Neural cell (in vitro differentiated cells): ENCODE measurements around the gene KRT33A. TPM values are rescaled to one million over a fixed set of nuclear protein-coding genes. Genes with fewer than 3 reads are reported as not detected.

Experiments used
- H2AFZ ChIP-seq: fragments of 200-600, 300-800 bp; sonication (generic), shearing (Covaris generic); 2 replicates; pipeline ENCODE4 v1.6.0; 2014; ENCODE audit warnings: low read depth, mild to moderate bottlenecking, antibody characterized with exemption, low read length, moderate library complexity
- H3F3A ChIP-seq: fragments of 200-600 bp; shearing (Covaris generic); 2 replicates; pipeline ENCODE4 v1.6.1; 2016; ENCODE audit warnings: mild to moderate bottlenecking, moderate library complexity, mixed read lengths, antibody characterized with exemption, low read length; ENCODE audit not compliant: insufficient read depth, poor library complexity, severe bottlenecking
- H3K27ac ChIP-seq: fragments of 200-600, 300-800 bp; sonication (generic), shearing (Covaris generic); 2 replicates; pipeline ENCODE4 v1.5.1; 2014; ENCODE audit warnings: mild to moderate bottlenecking, low read length, moderate library complexity
- H3K27me3 ChIP-seq: fragments of 300-800, 200-600 bp; sonication (generic), shearing (Covaris generic); 2 replicates; pipeline ENCODE4 v1.6.0; 2014; ENCODE audit warnings: mild to moderate bottlenecking, low read depth, low read length, moderate library complexity; ENCODE audit not compliant: insufficient read depth
- H3K36me3 ChIP-seq: fragments of 300-800, 200-600 bp; sonication (generic), shearing (Covaris generic); 2 replicates; pipeline ENCODE4 v1.5.1; 2014; ENCODE audit warnings: mild to moderate bottlenecking, antibody characterized with exemption, low read length, moderate library complexity; ENCODE audit not compliant: insufficient read depth
- H3K4me2 ChIP-seq: fragments of 300-800, 200-600 bp; sonication (generic), shearing (Covaris generic); 2 replicates; pipeline ENCODE4 v1.6.0; 2014; ENCODE audit warnings: mild to moderate bottlenecking, low read length
- H3K4me3 ChIP-seq: fragments of 300-800, 200-600 bp; sonication (generic), shearing (Covaris generic); 2 replicates; pipeline ENCODE4 v1.5.1; 2014; ENCODE audit warnings: mild to moderate bottlenecking, low read length, moderate library complexity
- H3K79me2 ChIP-seq: fragments of 200-600 bp; shearing (Covaris generic); replicated peaks from 2 replicates; pipeline ENCODE4 v1.6.0; 2014; ENCODE audit warnings: mild to moderate bottlenecking, low read length, moderate library complexity; ENCODE audit not compliant: insufficient read depth
- H3K9ac ChIP-seq: fragments of 300-800, 200-600 bp; sonication (generic), shearing (Covaris generic); 2 replicates; pipeline ENCODE4 v1.6.1; 2016; ENCODE audit warnings: mild to moderate bottlenecking, low read length, mixed read lengths
- H3K9me2 ChIP-seq: fragments of 200-600 bp; shearing (Covaris generic); 2 replicates; pipeline ENCODE4 v1.6.1; 2016; ENCODE audit warnings: mild to moderate bottlenecking, low read length, mixed read lengths; ENCODE audit not compliant: insufficient read depth
- H3K9me3 ChIP-seq: fragments of 200-600, 300-800 bp; sonication (generic), shearing (Covaris generic); 2 replicates; pipeline ENCODE4 v1.6.1; 2016; ENCODE audit warnings: mild to moderate bottlenecking, mixed run types, low read length, moderate library complexity, mixed read lengths
- H4K20me1 ChIP-seq: fragments of 200-600 bp; shearing (Covaris generic); 2 replicates; pipeline ENCODE4 v1.6.1; 2016; ENCODE audit warnings: mild to moderate bottlenecking, mixed run types; ENCODE audit not compliant: insufficient read depth
- MXI1 ChIP-seq: fragments of 450-650 bp; conservative IDR thresholded peaks from 2 replicates; pipeline ENCODE4 v1.6.1; 2014; ENCODE audit warnings: antibody characterized with exemption, mild to moderate bottlenecking; ENCODE audit not compliant: poor library complexity, severe bottlenecking
- RAD21 ChIP-seq: fragments of 450-650 bp; conservative IDR thresholded peaks from 2 replicates; pipeline ENCODE4 v1.6.1; 2014; ENCODE audit warnings: antibody characterized with exemption, mild to moderate bottlenecking, moderate library complexity
- SMC3 ChIP-seq: fragments of 450-650 bp; conservative IDR thresholded peaks from 2 replicates; pipeline ENCODE4 v1.6.1; 2014; ENCODE audit warnings: antibody characterized with exemption, mild to moderate bottlenecking, moderate library complexity; ENCODE audit not compliant: poor library complexity
- polyA plus RNA-seq: library from polyadenylated mRNA; depleted of rRNA; stranded (reverse); fragments of >200 nt; gene quantifications from 2 replicates; pipeline ENCODE4 v1.2.3, GENCODE V29; 2014
- TF ChIP-seq, protein P1 (sequence below): IDR thresholded peaks from 2 replicates; pipeline ENCODE4 v1.6.1; 2012; ENCODE audit warnings: borderline replicate concordance

KRT33A gene
- polyA plus RNA-seq, 1 donor from 2014 or later, result not detected

- no peaks in the 10 kb centered on the region for H3K36me3 ChIP-seq
- H3F3A ChIP-seq, result no peaks in the 10 kb centered on the region
- TF ChIP-seq MXI1, result no peak
Observed at GRCh38 chr17:41332239-41332638, 18.4 kb downstream of the KRT33A start.

GRCh38 chr17:41331606-41332005, 19.0 kb downstream of the KRT33A start:
- Histone ChIP-seq H3K9me2 (no peaks in the 10 kb centered on the region), H4K20me1 (no peaks in the 10 kb centered on the region), H3K4me2 (no peak overlapping the region), H3K9me3 (no peaks in the 10 kb centered on the region), H3K4me3 (no peak overlapping the region), H3K79me2 (no peaks in the 10 kb centered on the region), H3K27me3 (no peaks in the 10 kb centered on the region), H3K27ac (no peak overlapping the region), H2AFZ (no peak overlapping the region), H3K36me3 (no peaks in the 10 kb centered on the region), H3F3A (no peaks in the 10 kb centered on the region), H3K9ac (no peak overlapping the region)
- TF ChIP-seq, protein P1, sequence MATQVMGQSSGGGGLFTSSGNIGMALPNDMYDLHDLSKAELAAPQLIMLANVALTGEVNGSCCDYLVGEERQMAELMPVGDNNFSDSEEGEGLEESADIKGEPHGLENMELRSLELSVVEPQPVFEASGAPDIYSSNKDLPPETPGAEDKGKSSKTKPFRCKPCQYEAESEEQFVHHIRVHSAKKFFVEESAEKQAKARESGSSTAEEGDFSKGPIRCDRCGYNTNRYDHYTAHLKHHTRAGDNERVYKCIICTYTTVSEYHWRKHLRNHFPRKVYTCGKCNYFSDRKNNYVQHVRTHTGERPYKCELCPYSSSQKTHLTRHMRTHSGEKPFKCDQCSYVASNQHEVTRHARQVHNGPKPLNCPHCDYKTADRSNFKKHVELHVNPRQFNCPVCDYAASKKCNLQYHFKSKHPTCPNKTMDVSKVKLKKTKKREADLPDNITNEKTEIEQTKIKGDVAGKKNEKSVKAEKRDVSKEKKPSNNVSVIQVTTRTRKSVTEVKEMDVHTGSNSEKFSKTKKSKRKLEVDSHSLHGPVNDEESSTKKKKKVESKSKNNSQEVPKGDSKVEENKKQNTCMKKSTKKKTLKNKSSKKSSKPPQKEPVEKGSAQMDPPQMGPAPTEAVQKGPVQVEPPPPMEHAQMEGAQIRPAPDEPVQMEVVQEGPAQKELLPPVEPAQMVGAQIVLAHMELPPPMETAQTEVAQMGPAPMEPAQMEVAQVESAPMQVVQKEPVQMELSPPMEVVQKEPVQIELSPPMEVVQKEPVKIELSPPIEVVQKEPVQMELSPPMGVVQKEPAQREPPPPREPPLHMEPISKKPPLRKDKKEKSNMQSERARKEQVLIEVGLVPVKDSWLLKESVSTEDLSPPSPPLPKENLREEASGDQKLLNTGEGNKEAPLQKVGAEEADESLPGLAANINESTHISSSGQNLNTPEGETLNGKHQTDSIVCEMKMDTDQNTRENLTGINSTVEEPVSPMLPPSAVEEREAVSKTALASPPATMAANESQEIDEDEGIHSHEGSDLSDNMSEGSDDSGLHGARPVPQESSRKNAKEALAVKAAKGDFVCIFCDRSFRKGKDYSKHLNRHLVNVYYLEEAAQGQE, result no peak
- TF ChIP-seq RAD21, result no peak
- TF ChIP-seq SMC3, result no peak

More at GRCh38 chr17:41332239-41332638, 18.4 kb downstream of the KRT33A start:
- Histone ChIP-seq H3K27ac (no peak overlapping the region), H3K9me2 (no peaks in the 10 kb centered on the region), H3K4me2 (no peak overlapping the region), H3K9ac (no peak overlapping the region), H3K9me3 (no peaks in the 10 kb centered on the region), H3K27me3 (no peaks in the 10 kb centered on the region), H4K20me1 (no peaks in the 10 kb centered on the region), H2AFZ (no peak overlapping the region), H3K79me2 (no peaks in the 10 kb centered on the region), H3K4me3 (no peak overlapping the region)

- no peaks in the 10 kb centered on the region for H3K9me3 ChIP-seq
- H3K4me2 ChIP-seq, result no peak overlapping the region
- H3K36me3 ChIP-seq, result no peaks in the 10 kb centered on the region
- H4K20me1 ChIP-seq, result no peaks in the 10 kb centered on the region
- no peaks in the 10 kb centered on the region for H3K79me2 ChIP-seq
- no peaks in the 10 kb centered on the region for H3F3A ChIP-seq
- no peak overlapping the region for H3K27ac ChIP-seq
- no peak overlapping the region for H3K4me3 ChIP-seq
- TF ChIP-seq, protein P1, result no peak
- TF ChIP-seq RAD21, result peak; percentile 27
- no peaks in the 10 kb centered on the region for H3K9me2 ChIP-seq
- H3K9ac ChIP-seq, result no peak overlapping the region
- H2AFZ ChIP-seq, result no peak overlapping the region
- H3K27me3 ChIP-seq, result no peaks in the 10 kb centered on the region
Observed at GRCh38 chr17:41329279-41329948, 21.2 kb downstream of the KRT33A start.
